Heart left ventricle (tissue), 16 donors: ENCODE measurements around the gene RAC3. TPM values are rescaled to one million over a fixed set of nuclear protein-coding genes. Genes with fewer than 3 reads are reported as not detected.

Source experiments
- ATAC-seq, 4 donors: fragments of 200-7000 bp; cut with Tn5 transposase; one replicate each; pipeline ENCODE4 v1.9.1; 2020 to 2022; ENCODE audit warnings: moderate library complexity in 4 of 4, mild to moderate bottlenecking in 3 of 4, moderate number of reproducible peaks in 1 of 4
- DNase-seq, 5 donors: peaks; one replicate each; pipeline ENCODE4 v3.0.0-alpha.2; 2020
- H3K27ac ChIP-seq, 12 donors: fragments of 200-600 bp; sonication (generic) in 4 of 12; one replicate each; pipeline versions ENCODE4 v1.5.0 to v1.8.0; 2016 to 2022; ENCODE audit warnings: mild to moderate bottlenecking in 2 of 12
- H3K27me3 ChIP-seq, 9 donors: fragments of 200-600 bp; sonication (generic) in 2 of 9; one replicate each; pipeline versions ENCODE4 v1.5.1 to v1.8.0; 2016 to 2022; ENCODE audit warnings: mild to moderate bottlenecking in 3 of 9
- H3K36me3 ChIP-seq, 9 donors: fragments of 200-600 bp; sonication (generic) in 2 of 9; one replicate each; pipeline versions ENCODE4 v1.5.0 to v1.8.0; 2018 to 2022; ENCODE audit warnings: mild to moderate bottlenecking in 2 of 9
- H3K4me1 ChIP-seq, 12 donors: fragments of 200-600 bp; sonication (generic) in 4 of 12; one replicate each; pipeline versions ENCODE4 v1.5.0 to v1.8.0; 2016 to 2022; ENCODE audit warnings: mild to moderate bottlenecking in 3 of 12
- H3K4me3 ChIP-seq, 12 donors: fragments of 200-600 bp; sonication (generic) in 4 of 12; one replicate each; pipeline versions ENCODE4 v1.5.0 to v1.8.0; 2017 to 2022; ENCODE audit warnings: mild to moderate bottlenecking in 9 of 12, moderate library complexity in 4 of 12
- H3K9me3 ChIP-seq, 12 donors: fragments of 200-600 bp; sonication (generic) in 4 of 12; one replicate each; pipeline versions ENCODE4 v1.5.0 to v1.8.0; 2016 to 2022; ENCODE audit warnings: mild to moderate bottlenecking in 1 of 12
- POLR2A ChIP-seq, 2 donors: fragments of 450-650 bp; IDR thresholded peaks; one replicate each; pipeline ENCODE4 v1.6.1; 2017; ENCODE audit warnings: antibody characterized with exemption in 2 of 2, mild to moderate bottlenecking in 2 of 2, moderate library complexity in 2 of 2
- WGBS, 4 donors: extraction: QIAGEN DNeasy Blood & Tissue Kit in 2 of 4; methylation state at CpG; one replicate each; pipeline versions ENCODE4 v1.1.5 to v1.1.7; 2013 to 2018; 5-methylcytosine and 5-hydroxymethylcytosine counted together
- intact Hi-C, 10 donors: fragments of 100-400 bp; cut with DNase I; formaldehyde crosslinking; loops; one replicate each; pipeline versions ENCODE4 v1.11.1 to v1.14.2; 2022
- polyA plus RNA-seq, 2 donors: library from polyadenylated mRNA; stranded (reverse); fragments of 200-250 nt; gene quantifications; one replicate each; pipeline ENCODE4 v1.2.3, GENCODE V29; 2013
- total RNA-seq, 9 donors: library from RNA; depleted of rRNA in 2 of 9; stranded (reverse); fragments of >200 nt in 2 of 9; fragmentation: NEBNext Ultra II Directional in 3 of 9; extraction: Animal tissue kit (Norgen Biotek cat#: 25700) in 3 of 9; gene quantifications; one replicate each; pipeline versions ENCODE4 v1.1.0 to v1.2.4, GENCODE V29; 2016 to 2023
- TF ChIP-seq, protein P1 (sequence below), 12 donors: fragments of 200-600 bp; sonication (generic) in 4 of 12; IDR thresholded peaks; one replicate each; pipeline versions ENCODE4 v1.5.0 to v1.8.0; 2018 to 2022; ENCODE audit warnings: antibody characterized with exemption in 12 of 12, mild to moderate bottlenecking in 5 of 12
- donor health status: ischemic (EF 13 %, LVEDD 7.1; RV severe dilation, severe dysfunction).
- donor health status: healthy with polysubstance abuse.
- donor health status: DM: no; HTN: yes; CAD: no.
- donor health status: DM: no; HTN: no; CAD: no.
- donor health status: ischemic (EF 25% LVEDD 6.9; RV normal size, moderate dysfunction).
- donor health status: ischemic (EF 25% LVEDD 5.7; RV mildly dilated, moderate dysfunction).
- donor health status: healthy.
- donor health status: DM: yes; HTN: yes; CAD: no.
- donor health status: ischemic (EF 35%, LVEDD 5.7; RV mildly dilated, moderate dysfunction).
- donor health status: nonischemic (EF 11% LVEDD 7.7; RV severe dilation, severe dysfunction).
- donor health status: DM: yes; HTN: yes; CAD: no.
- donor health status: PGD.
- donor health status: ischemic (EF 29% LVEDD 5.4; RV normal size, mild dysfunction).
- donor health status: nonischemic (EF 23%, LVEDD 6.1; RV moderate dilation, normal function).

RAC3 gene
- total and polyA plus RNA-seq, 11 donors = 0.76 to 2.6 (median 1.5) TPM

DNA sequence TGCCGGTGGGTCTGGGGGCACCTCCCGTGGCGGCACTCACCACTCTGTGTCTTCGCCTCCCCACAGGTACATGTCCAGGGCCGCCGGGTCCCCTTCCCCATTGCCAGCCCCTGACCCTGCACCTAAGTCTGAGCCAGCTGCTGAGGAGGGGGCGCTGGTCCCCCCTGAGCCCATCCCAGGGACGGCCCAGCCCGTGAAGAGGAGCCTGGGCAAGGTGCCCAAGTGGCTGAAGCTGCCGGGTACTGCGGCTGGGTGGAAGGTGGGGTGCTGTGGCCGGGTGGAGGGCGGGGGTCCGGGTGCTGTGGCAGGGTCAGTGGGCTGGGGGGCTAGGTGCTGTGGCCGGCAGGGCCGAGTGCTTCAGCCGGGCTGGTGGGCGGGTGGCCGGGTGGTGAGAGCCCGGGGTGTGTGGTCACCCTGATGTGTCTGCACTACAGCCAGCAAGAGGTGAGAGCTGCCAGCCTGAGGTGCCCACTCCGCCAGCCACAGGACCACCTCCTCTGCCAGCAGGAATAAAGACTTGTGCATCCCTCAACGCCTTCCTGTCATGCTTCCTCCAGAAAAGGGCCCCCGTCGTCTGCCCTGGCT is 14.5 kb upstream of the RAC3 start:
- WGBS, 4 donors = 77 to 88% (median 86%) methylated on average over 20 to 24 of the region's 24 CpGs
- no peak for DNase-seq
- no peaks in the 10 kb centered on the region for H3K9me3 ChIP-seq
- H3K27me3 ChIP-seq = no peaks in the 10 kb centered on the region
- TF ChIP-seq POLR2A (IDR thresholded peaks at IDR 0.05) = no peak
- TF ChIP-seq, protein P1, sequence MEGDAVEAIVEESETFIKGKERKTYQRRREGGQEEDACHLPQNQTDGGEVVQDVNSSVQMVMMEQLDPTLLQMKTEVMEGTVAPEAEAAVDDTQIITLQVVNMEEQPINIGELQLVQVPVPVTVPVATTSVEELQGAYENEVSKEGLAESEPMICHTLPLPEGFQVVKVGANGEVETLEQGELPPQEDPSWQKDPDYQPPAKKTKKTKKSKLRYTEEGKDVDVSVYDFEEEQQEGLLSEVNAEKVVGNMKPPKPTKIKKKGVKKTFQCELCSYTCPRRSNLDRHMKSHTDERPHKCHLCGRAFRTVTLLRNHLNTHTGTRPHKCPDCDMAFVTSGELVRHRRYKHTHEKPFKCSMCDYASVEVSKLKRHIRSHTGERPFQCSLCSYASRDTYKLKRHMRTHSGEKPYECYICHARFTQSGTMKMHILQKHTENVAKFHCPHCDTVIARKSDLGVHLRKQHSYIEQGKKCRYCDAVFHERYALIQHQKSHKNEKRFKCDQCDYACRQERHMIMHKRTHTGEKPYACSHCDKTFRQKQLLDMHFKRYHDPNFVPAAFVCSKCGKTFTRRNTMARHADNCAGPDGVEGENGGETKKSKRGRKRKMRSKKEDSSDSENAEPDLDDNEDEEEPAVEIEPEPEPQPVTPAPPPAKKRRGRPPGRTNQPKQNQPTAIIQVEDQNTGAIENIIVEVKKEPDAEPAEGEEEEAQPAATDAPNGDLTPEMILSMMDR (IDR thresholded peaks at IDR 0.05) = no peak
- intact Hi-C loops = no loop called here
- peaks cover 0 to 21% (median 6%) of the 10 kb centered on the region in 9 donors for H3K36me3 ChIP-seq
- no peak for ATAC-seq
- no peak overlapping the region for H3K27ac ChIP-seq
- peaks cover 2 to 39% (median 15%) of the 10 kb centered on the region in 12 donors for H3K4me1 ChIP-seq
- no peak overlapping the region for H3K4me3 ChIP-seq

DNA sequence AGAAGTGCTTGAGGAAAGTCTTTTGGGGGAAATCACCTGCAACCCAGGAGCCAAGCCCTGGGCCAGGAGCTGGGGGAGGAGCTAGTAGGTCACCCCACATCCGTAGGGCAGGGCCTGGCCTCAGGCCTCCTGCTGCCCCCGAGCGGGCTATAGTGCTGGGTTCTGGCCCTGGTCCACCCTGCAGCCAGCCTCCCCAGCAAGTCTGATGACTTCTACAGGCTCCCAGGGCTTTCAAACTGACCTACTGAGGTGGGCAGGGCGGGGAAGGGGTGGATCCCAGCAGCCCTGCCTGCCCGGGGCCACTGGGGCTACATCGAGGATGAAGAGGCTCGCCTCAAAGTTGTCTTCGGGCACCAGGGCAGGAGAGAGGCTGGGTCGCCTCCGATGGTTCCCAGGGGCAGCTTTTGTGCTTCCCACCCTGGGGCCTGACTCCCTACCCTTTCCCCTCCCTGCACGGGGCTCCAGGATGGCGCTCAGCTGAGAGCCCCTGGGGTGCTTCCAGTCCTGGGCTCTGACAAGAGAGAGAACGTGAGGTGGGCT is 13.8 kb upstream of the RAC3 start:
- no peaks in the 10 kb centered on the region for H3K9me3 ChIP-seq
- no peak overlapping the region for H3K4me3 ChIP-seq
- H3K36me3 ChIP-seq = peaks cover 0 to 21% (median 6%) of the 10 kb centered on the region in 9 donors
- H3K27ac ChIP-seq = no peak overlapping the region
- TF ChIP-seq, protein P1 (IDR thresholded peaks at IDR 0.05) = no peak
- no peak for TF ChIP-seq POLR2A (IDR thresholded peaks at IDR 0.05)
- peaks cover 5 to 41% (median 18%) of the 10 kb centered on the region in 12 donors for H3K4me1 ChIP-seq
- no peak for ATAC-seq
- DNase-seq = no peak
- no peaks in the 10 kb centered on the region for H3K27me3 ChIP-seq
- WGBS, 4 donors = 80 to 86% (median 81%) methylated on average over 1 to 13 of the region's 13 CpGs
- intact Hi-C loops = loop anchor here in 1 of 10 donors (2.0 kb wide), 1 partner anchor 59 kb away; no protein-coding TSS in a partner anchor

DNA sequence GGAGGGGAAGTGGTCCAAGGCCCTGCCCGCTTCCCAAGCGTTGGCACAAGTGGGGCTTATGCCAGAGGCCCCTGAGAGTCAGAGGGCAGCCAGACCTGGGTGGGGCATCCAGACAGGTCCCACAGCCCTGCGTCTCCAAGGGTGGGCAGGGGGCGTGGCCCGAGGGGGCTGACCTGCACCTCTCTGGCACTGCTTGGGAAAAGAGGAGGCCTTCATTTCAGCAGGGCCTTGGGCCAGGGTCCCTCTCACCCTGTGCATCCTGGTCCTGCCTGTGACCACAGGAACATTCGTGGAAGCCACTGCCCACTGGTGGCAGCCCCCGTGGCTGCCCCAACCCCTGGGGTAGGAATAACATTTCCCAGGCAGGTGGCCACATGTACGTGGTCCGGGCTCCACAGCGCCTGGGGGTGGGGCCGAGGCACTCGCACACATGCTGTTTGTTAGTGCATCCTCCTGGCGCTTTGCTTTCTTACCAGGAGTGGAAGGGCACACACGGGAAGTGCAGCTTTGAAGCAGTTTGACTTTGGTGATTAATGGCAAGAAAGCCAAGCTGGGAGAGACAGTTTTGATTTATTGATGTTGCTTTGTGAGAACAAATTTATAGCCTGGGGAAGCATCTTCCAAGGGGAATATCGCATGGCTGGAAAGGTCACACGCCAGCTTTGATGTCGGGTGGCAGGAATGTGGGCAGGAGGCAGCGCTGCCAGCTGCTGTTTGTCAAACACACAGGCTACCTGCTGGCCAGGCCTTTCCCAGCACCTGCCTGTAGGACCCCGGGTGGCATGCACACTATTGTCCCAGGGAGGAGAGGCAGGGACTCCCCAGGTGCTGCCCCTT is 13.1 kb upstream of the RAC3 start:
- no peak overlapping the region for H3K4me3 ChIP-seq
- intact Hi-C loops = loop anchor here in 1 of 10 donors (2.0 kb wide), 1 partner anchor 60 kb away; no protein-coding TSS in a partner anchor
- H3K27me3 ChIP-seq = no peaks in the 10 kb centered on the region
- H3K27ac ChIP-seq = no peak overlapping the region
- 79 to 81% (median 80%) methylated on average over 14 to 19 of the region's 19 CpGs for WGBS, 4 donors
- H3K36me3 ChIP-seq = peaks cover 0 to 21% (median 6%) of the 10 kb centered on the region in 9 donors
- ATAC-seq = no peak
- H3K9me3 ChIP-seq = no peaks in the 10 kb centered on the region
- no peak for DNase-seq
- H3K4me1 ChIP-seq = peaks cover 5 to 36% (median 14%) of the 10 kb centered on the region in 12 donors
- TF ChIP-seq, protein P1 (IDR thresholded peaks at IDR 0.05) = no peak
- no peak for TF ChIP-seq POLR2A (IDR thresholded peaks at IDR 0.05)
